HuH-7.5 (cell line): ENCODE results near the gene KCNC1.

Experiments
- DNase-seq: peaks from one replicate; pipeline ENCODE4 v3.0.0; 2011; ENCODE audit warnings: low spot score

The KCNC1 gene

GRCh38 chr11:17734418-17734911 lies at the start of gene KCNC1:
KCNC1 (plus strand) TSS chr11:17734781; CDS start chr11:17736003, 1,222 bp downstream.
- DNase-seq, result peak; percentile 61

DNA sequence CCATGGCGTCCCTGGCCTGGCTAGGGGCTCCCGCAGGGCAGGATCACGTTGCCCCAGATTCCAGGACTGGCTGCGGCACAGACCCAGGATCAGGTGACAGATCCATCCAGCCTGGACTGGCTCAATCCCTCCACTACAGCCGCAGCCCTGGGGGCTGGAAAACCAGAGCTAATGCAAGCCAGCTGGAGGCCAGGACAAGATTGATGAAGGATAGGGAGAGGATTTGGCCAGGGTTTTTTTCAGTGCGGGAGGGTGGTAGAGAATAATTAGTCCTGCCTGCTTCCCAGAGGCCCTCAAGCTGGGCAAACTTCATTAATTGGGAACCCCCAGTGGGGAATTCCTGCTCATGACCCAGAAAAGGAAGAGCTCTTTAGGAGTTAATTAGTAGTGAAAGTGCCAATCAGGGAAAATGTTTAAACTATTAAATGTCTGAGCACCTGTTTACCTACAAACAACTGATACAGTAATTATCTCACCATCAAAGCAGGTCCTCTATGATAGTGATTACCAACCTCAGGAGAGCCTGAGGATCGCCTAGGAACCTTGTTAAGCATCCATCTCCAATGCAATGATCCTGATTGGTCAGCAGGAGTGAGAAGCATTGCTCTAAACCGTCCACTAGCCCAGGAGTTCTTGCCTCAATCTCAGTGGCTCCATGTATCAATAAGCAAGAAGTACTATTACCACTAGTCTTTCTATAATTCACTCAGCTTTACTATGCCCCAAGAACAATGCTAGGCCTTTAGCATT lies 48.2 kb upstream of the KCNC1 start:
- DNase-seq, result no peak

DNA sequence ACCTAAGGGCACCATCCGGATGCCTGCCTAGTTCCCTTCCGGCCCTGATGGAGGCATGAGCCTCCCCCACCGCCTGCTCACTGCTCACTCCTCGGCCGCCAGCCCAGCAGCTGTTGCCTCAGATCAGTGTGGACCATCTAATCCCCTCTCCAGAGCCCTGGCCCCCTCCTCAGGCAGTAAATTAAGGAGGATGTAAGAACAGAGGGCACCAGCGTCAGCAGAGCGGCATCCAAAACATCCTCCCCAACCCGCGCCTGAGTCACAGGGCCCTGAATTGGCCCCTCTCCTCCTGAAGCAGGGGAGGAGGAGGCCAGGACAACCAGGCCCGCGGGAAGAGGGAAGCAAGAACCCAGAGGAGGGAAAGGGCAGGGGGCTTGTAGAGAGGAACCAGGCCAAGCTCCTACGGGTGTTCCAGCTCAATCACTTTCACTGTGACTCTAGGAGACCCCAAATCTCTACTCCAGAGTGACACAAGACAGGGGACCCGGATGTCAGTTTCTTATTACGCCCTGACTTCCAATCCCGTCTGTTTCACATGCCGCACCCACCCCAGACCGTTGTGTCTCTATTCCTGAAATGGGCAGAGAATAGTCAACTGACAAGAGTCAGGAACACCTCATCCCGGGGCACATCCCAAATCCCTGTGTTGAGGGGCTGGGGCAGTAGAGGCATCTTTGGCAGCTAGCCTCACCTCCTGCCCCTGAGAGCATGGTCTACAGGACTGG lies 46.5 kb upstream of the KCNC1 start:
- no peak for DNase-seq

GRCh38 chr11:17691550-17691949 lies 43.0 kb upstream of the KCNC1 start:
- no peak for DNase-seq

DNA sequence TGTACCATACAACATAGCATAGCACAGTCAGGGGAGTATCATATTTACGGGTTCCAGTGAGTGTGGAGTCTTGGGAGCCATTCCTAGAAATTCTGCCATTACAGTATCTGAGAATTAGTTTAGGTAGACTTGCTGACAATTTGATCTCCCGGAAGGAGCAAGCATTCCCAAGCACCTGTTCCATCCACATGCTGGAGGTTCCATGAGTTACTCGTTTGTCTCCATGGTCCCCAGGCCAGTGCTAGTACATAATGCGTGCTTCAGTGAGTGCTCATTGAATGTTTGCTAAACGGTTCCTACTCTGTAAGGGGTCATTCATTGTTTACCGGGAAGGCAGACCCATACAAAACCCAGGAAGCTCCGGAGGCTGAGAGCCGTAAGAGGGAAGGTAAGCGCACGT lies 42.6 kb upstream of the KCNC1 start:
- DNase-seq, result no peak

GRCh38 chr11:17692931-17693330 lies 41.6 kb upstream of the KCNC1 start:
- DNase-seq, result no peak

- no peak for DNase-seq
Measured at GRCh38 chr11:17693531-17693930, 41.0 kb upstream of the KCNC1 start.

DNA sequence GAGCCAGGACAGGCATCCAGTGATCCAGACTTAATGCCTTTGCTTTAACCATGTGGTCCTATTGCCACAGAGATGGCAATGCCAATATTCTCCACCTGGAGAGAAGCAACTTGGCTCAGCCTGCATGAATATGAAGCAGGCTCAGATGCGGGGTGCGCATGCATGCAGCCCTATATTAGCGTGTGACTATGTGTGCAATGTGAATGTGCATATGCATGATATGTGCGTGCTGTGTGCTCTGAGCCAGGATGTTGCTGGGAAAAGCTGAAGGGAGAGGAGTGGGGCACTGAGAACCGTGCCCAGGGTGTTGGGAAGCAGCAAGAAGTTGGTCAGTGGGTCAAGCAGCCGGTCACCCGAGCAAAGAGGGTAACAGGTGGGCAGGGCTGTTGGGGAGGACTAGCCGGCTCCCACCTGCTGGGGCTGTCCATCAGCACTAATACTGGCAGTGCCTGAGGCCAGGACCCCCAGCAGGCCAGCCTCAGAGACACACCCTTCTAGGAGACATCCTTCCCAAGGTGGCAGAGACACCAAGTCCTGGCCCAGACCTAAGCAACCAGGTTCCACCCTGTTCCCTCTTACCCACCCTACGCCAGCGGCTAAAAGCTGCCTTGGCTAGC lies 40.0 kb upstream of the KCNC1 start:
- DNase-seq, result no peak

DNA sequence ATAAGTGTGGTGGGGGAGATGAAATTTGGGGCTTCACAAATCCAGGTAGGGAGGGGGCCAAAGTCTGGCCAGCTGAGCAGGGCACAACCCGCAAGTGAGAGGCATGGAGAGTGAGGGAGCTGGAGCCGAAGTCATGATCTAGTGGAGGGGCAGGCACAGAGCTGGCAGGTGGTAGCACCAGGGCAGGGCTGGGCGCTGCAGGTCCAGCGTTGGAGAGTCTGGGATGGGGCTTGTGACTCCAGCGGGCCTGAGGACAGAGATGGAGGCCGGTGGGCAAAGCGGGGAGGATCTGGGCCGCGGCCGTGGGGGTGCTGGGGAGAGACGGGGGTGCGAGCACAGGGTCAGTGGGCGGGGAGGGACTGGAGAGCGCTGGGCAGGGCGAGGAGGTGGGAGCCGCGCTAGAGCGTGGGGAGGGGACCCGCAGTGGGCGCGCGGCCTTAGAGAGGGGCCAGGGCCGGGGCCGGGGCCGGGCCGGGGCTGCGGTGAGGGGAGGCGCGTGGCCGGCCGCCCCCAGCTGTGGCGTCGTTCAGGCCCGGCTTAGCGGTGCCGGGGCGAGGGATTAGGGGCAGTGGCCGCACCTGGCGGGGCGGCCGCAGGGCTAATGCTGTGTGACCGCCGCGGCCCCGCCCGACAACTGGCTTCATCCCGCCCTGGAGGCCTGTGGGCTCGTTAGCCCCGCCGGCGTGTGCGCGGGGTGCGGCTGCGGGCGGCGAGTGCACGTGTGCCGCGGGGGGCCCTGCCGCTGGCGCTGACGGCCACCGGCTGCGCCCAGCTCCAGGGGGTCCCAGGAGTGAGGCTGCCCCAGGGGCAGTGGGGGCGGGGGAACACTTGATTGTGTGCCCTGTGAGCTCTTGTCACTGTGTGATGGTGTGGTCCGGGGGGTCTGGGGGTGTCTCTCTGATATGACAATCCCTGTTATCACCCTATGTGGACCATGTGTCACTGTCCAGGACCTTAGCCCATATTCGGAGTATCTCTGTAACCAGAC lies 38.8 kb upstream of the KCNC1 start:
- no peak for DNase-seq

- no peak for DNase-seq
Measured at GRCh38 chr11:17696741-17697140, 37.8 kb upstream of the KCNC1 start.

DNA sequence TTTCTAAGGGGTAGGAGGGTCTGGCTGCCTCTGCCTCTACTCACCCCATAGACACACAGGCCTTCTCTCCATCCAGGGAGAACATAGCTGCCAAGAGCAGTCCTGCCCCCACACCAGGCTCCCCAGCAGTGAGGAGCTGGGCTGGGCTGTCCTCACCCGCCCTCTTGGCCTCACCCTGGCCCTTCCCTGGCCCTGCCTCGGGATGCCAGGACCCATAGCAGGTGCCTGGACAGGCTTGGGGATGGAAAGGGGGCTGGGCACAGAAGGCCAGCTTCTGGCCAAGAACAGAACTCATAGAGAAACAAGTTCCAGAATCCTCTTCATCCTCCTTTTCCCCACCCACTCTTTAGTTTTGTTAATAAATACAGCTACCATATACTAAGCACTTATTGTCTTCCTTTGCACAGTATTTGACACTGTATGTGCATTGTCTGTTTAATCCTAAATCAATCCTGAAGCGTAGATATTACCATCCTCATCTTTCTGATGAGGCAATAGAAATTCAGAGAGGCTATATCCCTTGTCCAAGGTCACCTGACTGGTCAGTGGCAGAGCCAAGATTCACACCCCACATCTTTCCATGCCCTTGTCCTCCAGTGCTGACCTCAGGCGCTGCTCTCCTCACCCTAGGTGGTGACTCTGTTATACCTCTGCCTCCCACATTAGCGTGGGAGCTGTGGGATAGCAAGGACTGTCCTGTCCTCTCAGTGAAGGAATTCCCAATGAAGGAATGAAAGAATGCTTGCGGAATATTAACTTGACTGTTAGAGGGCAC lies 37.2 kb upstream of the KCNC1 start:
- DNase-seq, result no peak

- no peak for DNase-seq
Measured at GRCh38 chr11:17699147-17700114, 35.1 kb upstream of the KCNC1 start.

DNA sequence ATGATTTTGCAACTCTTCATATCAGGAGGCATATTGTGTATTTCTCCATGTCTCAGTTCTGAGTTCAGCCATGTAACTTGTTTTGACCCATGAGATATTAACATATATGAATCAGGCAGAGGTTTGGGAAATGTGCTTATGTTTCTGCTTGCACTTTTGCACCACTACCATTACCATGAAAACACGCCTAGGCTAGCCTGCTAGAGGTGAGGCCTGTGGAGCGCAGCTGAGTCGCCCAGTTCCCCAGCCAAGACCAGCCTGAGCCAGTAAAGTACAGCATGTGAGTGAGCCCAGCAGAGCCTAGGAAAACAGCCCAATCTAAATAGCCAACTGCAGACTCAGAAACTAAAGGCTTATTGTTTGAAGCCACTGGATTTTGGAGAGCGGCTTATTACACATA lies 33.6 kb upstream of the KCNC1 start:
- DNase-seq, result no peak

- no peak for DNase-seq
Measured at GRCh38 chr11:17702876-17703275, 31.7 kb upstream of the KCNC1 start.

GRCh38 chr11:17703951-17704350 lies 30.6 kb upstream of the KCNC1 start:
- DNase-seq, result no peak

GRCh38 chr11:17707830-17708229 lies 26.8 kb upstream of the KCNC1 start:
- no peak for DNase-seq

- no peak for DNase-seq
Measured at GRCh38 chr11:17711836-17712235, 22.7 kb upstream of the KCNC1 start.

- DNase-seq, result no peak
Measured at GRCh38 chr11:17713851-17714250, 20.7 kb upstream of the KCNC1 start.

DNA sequence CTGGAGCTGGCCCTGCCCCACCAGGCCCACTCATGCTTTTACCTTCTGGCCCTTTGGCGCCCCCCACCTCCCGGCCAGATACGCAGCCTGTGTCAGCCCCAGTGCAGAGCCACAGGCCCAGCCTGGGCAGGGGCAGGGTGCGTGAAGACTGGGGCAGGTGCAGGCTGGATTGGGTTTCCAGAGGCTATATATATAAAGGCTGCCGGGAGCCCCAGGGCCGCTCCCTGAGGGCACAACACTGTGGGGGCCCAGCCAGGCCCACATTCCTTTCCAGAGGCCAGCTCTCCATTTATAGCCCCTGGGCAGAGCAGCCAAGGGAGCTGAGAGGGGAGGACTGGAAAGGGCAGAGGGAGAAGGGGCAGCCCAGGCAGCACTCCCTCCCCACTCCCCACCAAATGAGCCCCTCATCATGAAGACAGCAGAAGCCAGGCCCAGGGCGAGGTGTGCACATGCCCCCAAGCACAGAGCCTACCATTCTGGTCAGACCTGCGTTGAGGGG lies 20.2 kb upstream of the KCNC1 start:
- DNase-seq, result no peak

DNA sequence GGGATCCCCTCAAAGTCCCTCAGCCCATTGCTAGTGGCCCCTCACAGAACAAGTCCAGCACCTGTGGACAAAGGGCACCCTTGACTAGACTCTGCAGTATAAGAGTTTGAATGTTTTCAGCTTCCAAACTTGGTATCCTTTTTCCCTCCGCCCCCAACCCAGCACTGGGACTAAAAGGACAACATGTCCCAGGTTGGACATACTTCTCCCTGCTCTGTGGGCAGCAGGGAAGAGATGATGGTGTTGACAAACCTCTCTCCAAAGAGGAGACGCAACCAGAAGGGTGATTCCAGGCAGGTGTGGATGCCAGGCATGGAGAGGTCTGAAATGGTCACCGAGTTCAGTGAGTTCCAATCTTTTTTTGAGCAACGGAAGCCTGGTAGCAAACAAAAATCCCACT lies 19.7 kb upstream of the KCNC1 start:
- no peak for DNase-seq
